HepG2 (cell line): ENCODE measurements around the gene NUDT2. TPM values are rescaled to one million over a fixed set of nuclear protein-coding genes. Genes with fewer than 3 reads are reported as not detected.
A peak's percentile ranks its signal among the peaks of the same experiment; 100 is the strongest.

Experiments used
- BRCA1 ChIP-seq: sonication (generic); formaldehyde crosslinking; IDR thresholded peaks from 2 replicates; pipeline ENCODE4 v1.4.0; 2020; ENCODE audit warnings: missing genetic modification reagents
- CC2D1A ChIP-seq: sonication (generic); formaldehyde crosslinking; IDR thresholded peaks from 2 replicates; pipeline ENCODE4 v1.8.1; 2023; ENCODE audit warnings: mild to moderate bottlenecking, missing genetic modification reagents
- DNMT1 ChIP-seq: sonication (generic); formaldehyde crosslinking; IDR thresholded peaks from 2 replicates; pipeline ENCODE4 v1.5.1; 2020; ENCODE audit warnings: mild to moderate bottlenecking, missing genetic modification reagents
- GATAD2A ChIP-seq: IDR thresholded peaks from 2 replicates; pipeline ENCODE4 v1.6.1; 2016
- KDM6A ChIP-seq: IDR thresholded peaks from 2 replicates; pipeline ENCODE4 v1.6.1; 2016; ENCODE audit warnings: low read depth
- KLF11 ChIP-seq: IDR thresholded peaks from 2 replicates; pipeline ENCODE4 v1.6.1; 2016; ENCODE audit warnings: missing compliant biosample characterization
- MLLT10 ChIP-seq: sonication (generic); formaldehyde crosslinking; IDR thresholded peaks from 2 replicates; pipeline ENCODE4 v1.4.0; 2020; ENCODE audit warnings: missing genetic modification reagents
- MTF1 ChIP-seq: sonication (generic); formaldehyde crosslinking; IDR thresholded peaks from 2 replicates; pipeline ENCODE4 v1.5.0; 2020; ENCODE audit warnings: missing genetic modification reagents
- PCBP2 ChIP-seq: fragments of 200-400 bp; formaldehyde crosslinking; optimal IDR thresholded peaks from 2 replicates; pipeline ENCODE3; 2018; ENCODE audit warnings: low read length, low read depth; ENCODE audit not compliant: poor library complexity, severe bottlenecking
- POLR2A ChIP-seq, 2 experiments: IDR thresholded peaks; 2 replicates each; pipeline ENCODE4 v1.6.1; 2011; ENCODE audit warnings: low read depth in 2 of 2, low read length in 2 of 2, mild to moderate bottlenecking in 1 of 2, moderate library complexity in 1 of 2; ENCODE audit not compliant: insufficient read depth in 1 of 2
- SAP130 ChIP-seq: IDR thresholded peaks from 2 replicates; pipeline ENCODE4 v1.6.1; 2016; ENCODE audit warnings: low read depth
- ZFP91 ChIP-seq: sonication (generic); formaldehyde crosslinking; IDR thresholded peaks from 2 replicates; pipeline ENCODE4 v1.9.0; 2022; ENCODE audit warnings: missing genetic modification reagents, mild to moderate bottlenecking, borderline replicate concordance
- ZNF12 ChIP-seq: sonication (generic); formaldehyde crosslinking; IDR thresholded peaks from 2 replicates; pipeline ENCODE4 v1.5.0; 2020; ENCODE audit warnings: missing genetic modification reagents
- ZNF646 ChIP-seq: sonication (generic); formaldehyde crosslinking; IDR thresholded peaks from 2 replicates; pipeline ENCODE4 v1.9.0; 2021; ENCODE audit warnings: mild to moderate bottlenecking, missing genetic modification reagents
- ZNF703 ChIP-seq: sonication (generic); formaldehyde crosslinking; IDR thresholded peaks from 2 replicates; pipeline ENCODE4 v1.5.1; 2020; ENCODE audit warnings: missing genetic modification reagents, mild to moderate bottlenecking, moderate library complexity, borderline replicate concordance
- ZNF724P ChIP-seq: sonication (generic); formaldehyde crosslinking; IDR thresholded peaks from 2 replicates; pipeline ENCODE4 v1.8.0; 2022; ENCODE audit warnings: missing genetic modification reagents, borderline replicate concordance
- polyA plus RNA-seq, 8 experiments: library from polyadenylated mRNA; depleted of rRNA in 3 of 8; stranded (reverse) in 7 of 8; unstranded in 1 of 8; fragments of >200 nt; fragmentation: Illumina TruSeq in 4 of 8; extraction: Trizol in 4 of 8; gene quantifications; 2 replicates each; pipeline versions ENCODE4 v1.2.1 to v1.2.3, GENCODE V29; 2011 to 2016; ENCODE audit warnings: low read depth in 4 of 8, missing spikeins in 1 of 8, mixed read lengths in 1 of 8; ENCODE audit not compliant: insufficient read depth in 1 of 8
- total RNA-seq, 5 experiments: library from RNA; depleted of rRNA; stranded (reverse); fragments of >200 nt; fragmentation: Illumina TruSeq; extraction: Trizol; gene quantifications; 2 replicates each; pipeline ENCODE4 v1.2.3, GENCODE V29; 2016; ENCODE audit warnings: low read depth in 1 of 5
- TF ChIP-seq, protein P1 (sequence below): sonication (generic); formaldehyde crosslinking; IDR thresholded peaks from 2 replicates; pipeline ENCODE4 v1.5.1; 2020; ENCODE audit warnings: missing genetic modification reagents, mild to moderate bottlenecking, borderline replicate concordance
- TF ChIP-seq, protein P2 (sequence below): sonication (generic); formaldehyde crosslinking; IDR thresholded peaks from 2 replicates; pipeline ENCODE4 v1.4.0; 2020; ENCODE audit warnings: mild to moderate bottlenecking, missing genetic modification reagents
- TF ChIP-seq, protein P3 (sequence below): sonication (generic); formaldehyde crosslinking; IDR thresholded peaks from 2 replicates; pipeline ENCODE4 v1.8.1; 2023; ENCODE audit warnings: missing genetic modification reagents, mild to moderate bottlenecking, borderline replicate concordance

Gene NUDT2
- total and polyA plus RNA-seq, 2 of the 13 experiments (the other 11 are each of a cell fraction or from before 2014, with no cell fraction given): 19.9 to 24.6 TPM

- TF ChIP-seq PCBP2: no peak
- TF ChIP-seq ZNF703: no peak
- TF ChIP-seq ZNF646 (CRISPR knock-in tag): no peak
- TF ChIP-seq SAP130 (CRISPR knock-in tag): peak; percentile 80
- no peak for TF ChIP-seq CC2D1A
- TF ChIP-seq KDM6A (CRISPR knock-in tag): no peak
- no peak for TF ChIP-seq BRCA1 (CRISPR knock-in tag)
- TF ChIP-seq, protein P1, sequence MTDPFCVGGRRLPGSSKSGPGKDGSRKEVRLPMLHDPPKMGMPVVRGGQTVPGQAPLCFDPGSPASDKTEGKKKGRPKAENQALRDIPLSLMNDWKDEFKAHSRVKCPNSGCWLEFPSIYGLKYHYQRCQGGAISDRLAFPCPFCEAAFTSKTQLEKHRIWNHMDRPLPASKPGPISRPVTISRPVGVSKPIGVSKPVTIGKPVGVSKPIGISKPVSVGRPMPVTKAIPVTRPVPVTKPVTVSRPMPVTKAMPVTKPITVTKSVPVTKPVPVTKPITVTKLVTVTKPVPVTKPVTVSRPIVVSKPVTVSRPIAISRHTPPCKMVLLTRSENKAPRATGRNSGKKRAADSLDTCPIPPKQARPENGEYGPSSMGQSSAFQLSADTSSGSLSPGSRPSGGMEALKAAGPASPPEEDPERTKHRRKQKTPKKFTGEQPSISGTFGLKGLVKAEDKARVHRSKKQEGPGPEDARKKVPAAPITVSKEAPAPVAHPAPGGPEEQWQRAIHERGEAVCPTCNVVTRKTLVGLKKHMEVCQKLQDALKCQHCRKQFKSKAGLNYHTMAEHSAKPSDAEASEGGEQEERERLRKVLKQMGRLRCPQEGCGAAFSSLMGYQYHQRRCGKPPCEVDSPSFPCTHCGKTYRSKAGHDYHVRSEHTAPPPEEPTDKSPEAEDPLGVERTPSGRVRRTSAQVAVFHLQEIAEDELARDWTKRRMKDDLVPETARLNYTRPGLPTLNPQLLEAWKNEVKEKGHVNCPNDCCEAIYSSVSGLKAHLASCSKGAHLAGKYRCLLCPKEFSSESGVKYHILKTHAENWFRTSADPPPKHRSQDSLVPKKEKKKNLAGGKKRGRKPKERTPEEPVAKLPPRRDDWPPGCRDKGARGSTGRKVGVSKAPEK (CRISPR knock-in tag): no peak
- TF ChIP-seq, protein P2, sequence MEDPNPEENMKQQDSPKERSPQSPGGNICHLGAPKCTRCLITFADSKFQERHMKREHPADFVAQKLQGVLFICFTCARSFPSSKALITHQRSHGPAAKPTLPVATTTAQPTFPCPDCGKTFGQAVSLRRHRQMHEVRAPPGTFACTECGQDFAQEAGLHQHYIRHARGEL: no peak
- TF ChIP-seq, protein P3, sequence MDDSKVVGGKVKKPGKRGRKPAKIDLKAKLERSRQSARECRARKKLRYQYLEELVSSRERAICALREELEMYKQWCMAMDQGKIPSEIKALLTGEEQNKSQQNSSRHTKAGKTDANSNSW (CRISPR knock-in tag): no peak
- no peak for TF ChIP-seq ZNF12 (CRISPR knock-in tag)
- TF ChIP-seq MTF1 (CRISPR knock-in tag): no peak
- no peak for TF ChIP-seq MLLT10 (CRISPR knock-in tag)
- TF ChIP-seq ZNF724P (CRISPR knock-in tag): no peak
- TF ChIP-seq POLR2A (IDR thresholded peaks at IDR 0.05; ENCODE audit: insufficient read depth in 1 of 2, low read depth in 2 of 2, low read length in 2 of 2): peak in 1 of 2 experiments; percentile 71; a peak in 2 of 4 replicates
- TF ChIP-seq KLF11 (CRISPR knock-in tag): no peak
- no peak for TF ChIP-seq DNMT1
- TF ChIP-seq GATAD2A: peak; percentile 45; the same call in 1 of the 2 replicates
- peak; percentile 65 for TF ChIP-seq ZFP91 (CRISPR knock-in tag)
Measured at GRCh38 chr9:34376596-34377403, 47.4 kb downstream of the NUDT2 start, which contains the start of gene MYORG (continued).
